Stomach (tissue), 4 donors: ENCODE data around the gene SH3RF3.

ENCODE experiments used
- EP300 ChIP-seq: sonication (generic); formaldehyde crosslinking; IDR thresholded peaks from one replicate; pipeline ENCODE4 v1.6.1; 2017; ENCODE audit warnings: antibody characterized with exemption
- POLR2A ChIP-seq, 4 donors: fragments of 450-650 bp; IDR thresholded peaks; one replicate each; pipeline ENCODE4 v1.6.1; 2016; ENCODE audit warnings: antibody characterized with exemption in 4 of 4, control low read depth in 2 of 4, mild to moderate bottlenecking in 1 of 4, moderate library complexity in 1 of 4
- POLR2AphosphoS5 ChIP-seq, 3 donors: sonication (generic); formaldehyde crosslinking; IDR thresholded peaks; one replicate each; pipeline ENCODE4 v1.6.1; 2016; ENCODE audit warnings: antibody characterized with exemption in 3 of 3
- TF ChIP-seq, protein P1 (sequence below), 7 experiments: fragments of 450-650 bp in 4 of 7; fragments of 200-600 bp in 3 of 7; sonication (generic) in 3 of 7; IDR thresholded peaks; one replicate each; pipeline ENCODE4 v1.5.1; 2016 to 2019; ENCODE audit warnings: antibody characterized with exemption in 7 of 7, control low read depth in 2 of 7, mild to moderate bottlenecking in 1 of 7

DNA sequence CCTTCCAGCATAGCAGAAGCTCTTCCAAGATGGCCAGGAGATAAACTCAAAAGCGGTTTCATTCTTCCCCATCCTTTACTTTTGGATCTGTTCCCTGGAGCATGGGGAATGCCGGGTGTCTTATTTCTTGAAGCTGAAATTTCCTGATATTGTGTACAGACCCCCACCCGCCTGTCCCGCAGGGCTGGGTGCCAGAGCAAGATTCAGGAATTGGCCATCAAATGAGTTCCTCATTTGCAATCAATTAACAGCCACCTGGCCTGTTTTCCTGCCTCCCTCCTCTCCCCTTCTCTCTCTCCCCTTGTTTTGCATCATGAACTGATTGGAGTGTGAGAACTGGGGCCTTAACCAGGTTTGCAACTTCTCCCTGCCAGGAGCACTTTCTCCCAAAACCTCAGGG is 202.1 kb downstream of the SH3RF3 start:
- TF ChIP-seq, protein P1, sequence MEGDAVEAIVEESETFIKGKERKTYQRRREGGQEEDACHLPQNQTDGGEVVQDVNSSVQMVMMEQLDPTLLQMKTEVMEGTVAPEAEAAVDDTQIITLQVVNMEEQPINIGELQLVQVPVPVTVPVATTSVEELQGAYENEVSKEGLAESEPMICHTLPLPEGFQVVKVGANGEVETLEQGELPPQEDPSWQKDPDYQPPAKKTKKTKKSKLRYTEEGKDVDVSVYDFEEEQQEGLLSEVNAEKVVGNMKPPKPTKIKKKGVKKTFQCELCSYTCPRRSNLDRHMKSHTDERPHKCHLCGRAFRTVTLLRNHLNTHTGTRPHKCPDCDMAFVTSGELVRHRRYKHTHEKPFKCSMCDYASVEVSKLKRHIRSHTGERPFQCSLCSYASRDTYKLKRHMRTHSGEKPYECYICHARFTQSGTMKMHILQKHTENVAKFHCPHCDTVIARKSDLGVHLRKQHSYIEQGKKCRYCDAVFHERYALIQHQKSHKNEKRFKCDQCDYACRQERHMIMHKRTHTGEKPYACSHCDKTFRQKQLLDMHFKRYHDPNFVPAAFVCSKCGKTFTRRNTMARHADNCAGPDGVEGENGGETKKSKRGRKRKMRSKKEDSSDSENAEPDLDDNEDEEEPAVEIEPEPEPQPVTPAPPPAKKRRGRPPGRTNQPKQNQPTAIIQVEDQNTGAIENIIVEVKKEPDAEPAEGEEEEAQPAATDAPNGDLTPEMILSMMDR (IDR thresholded peaks at IDR 0.05) = no peak
- TF ChIP-seq POLR2A (IDR thresholded peaks at IDR 0.05) (no peak), EP300 (no peak), POLR2AphosphoS5 (IDR thresholded peaks at IDR 0.05) (no peak)
